ENCODE data around the gene LSAMP.
"Not testable (repeated sequence)": the region's sequence is repeated elsewhere in the genome, so short reads cannot be mapped to it uniquely, and the experiment has no call there.

The LSAMP gene

DNA sequence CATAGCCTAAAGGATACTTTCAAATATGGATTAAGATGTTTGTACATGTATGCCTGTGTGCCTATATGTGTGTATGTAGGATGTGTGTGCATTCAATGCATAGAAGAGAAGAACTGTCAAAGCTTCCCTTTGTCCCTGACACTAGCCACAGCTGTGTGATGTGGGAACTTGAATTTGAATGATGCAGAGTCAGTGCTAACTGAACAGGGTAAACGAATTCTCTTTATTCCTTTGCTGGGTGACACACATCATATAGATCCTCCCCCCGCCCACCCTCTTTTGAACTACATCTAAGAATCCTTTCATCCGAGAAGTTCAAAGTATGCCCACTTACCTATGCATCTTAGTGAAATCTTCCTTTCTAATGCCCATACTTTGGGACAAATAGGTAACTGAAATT is 593.7 kb downstream of the LSAMP start:
- TF ChIP-seq JUND (IDR thresholded peaks at IDR 0.05; ENCODE audit: low read depth) = no peak
- no peak for DNase-seq (ENCODE audit: low read depth in 1 of 2, low spot score in 1 of 2)
- in situ Hi-C loops (cut with HindIII; ENCODE audit: low pct_unique_long_range_greater_than_20kb, low sequenced_read_pairs) = no loop called here

DNA sequence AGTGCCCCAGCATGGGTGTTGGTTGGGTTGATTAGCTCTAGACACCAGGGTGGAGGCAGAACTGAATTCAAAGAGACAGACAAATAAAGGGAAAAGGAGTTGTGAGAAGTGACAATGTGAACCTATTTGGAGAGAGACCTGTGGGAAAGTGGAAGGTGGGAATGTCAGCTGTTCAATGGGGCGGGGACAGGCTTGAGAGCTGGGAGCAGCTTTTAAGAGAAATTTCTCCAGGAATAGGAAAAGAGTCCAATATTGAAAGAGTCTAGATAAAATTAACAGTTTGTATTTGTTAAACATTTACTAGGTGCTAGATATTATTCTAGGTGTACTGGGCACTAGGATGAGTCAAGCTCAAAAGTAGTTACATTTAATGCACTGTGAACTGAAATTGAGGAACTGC is 596.6 kb downstream of the LSAMP start:
- no peak for DNase-seq (ENCODE audit: low read depth in 1 of 2, low spot score in 1 of 2)
- no peak for TF ChIP-seq JUND (IDR thresholded peaks at IDR 0.05; ENCODE audit: low read depth)
- in situ Hi-C loops (cut with HindIII; ENCODE audit: low pct_unique_long_range_greater_than_20kb, low sequenced_read_pairs) = no loop called here

DNA sequence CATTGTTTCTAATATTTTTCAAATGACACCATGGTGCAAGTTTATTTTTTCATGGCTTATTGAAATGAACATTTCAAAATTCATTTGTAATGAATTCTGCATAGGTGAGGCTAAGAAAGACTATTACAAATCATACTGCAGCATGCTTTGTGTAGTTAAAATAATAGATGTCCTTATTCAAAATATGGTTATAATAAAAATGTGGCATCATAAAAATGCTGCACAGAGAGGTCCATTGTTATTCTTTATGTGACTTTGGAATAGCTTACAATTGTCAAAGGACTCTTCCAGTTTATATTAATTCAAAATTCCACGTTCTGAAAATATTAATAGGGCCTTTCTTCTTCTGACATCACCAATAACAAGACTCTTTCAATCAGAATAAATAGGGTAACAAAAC is 599.3 kb downstream of the LSAMP start:
- TF ChIP-seq JUND (IDR thresholded peaks at IDR 0.05; ENCODE audit: low read depth) = no peak
- DNase-seq (ENCODE audit: low read depth in 1 of 2, low spot score in 1 of 2) = no peak
- in situ Hi-C loops (cut with HindIII; ENCODE audit: low pct_unique_long_range_greater_than_20kb, low sequenced_read_pairs) = no loop called here

DNA sequence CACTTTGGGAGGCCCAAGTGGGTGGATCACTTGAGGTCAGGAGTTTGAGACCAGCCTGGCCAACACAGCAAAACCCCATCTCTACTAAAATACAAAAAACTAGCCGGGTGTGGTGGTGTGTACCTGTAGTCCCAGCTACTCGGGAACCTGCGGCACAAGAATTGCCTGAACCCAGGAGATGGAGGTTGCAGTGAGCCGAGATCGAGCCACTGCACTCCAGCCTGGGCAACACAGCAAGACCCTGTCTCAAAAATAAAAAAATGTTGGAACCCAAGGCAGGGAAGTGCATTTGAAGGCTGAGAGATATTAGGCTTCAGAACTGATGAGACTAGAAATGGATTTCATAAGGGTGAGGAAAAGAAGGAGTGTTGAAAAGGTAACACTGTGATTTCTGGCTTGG is 600.6 kb downstream of the LSAMP start:
- DNase-seq (ENCODE audit: low read depth in 1 of 2, low spot score in 1 of 2); in situ Hi-C loops (cut with HindIII; ENCODE audit: low pct_unique_long_range_greater_than_20kb, low sequenced_read_pairs): not testable (repeated sequence)

DNA sequence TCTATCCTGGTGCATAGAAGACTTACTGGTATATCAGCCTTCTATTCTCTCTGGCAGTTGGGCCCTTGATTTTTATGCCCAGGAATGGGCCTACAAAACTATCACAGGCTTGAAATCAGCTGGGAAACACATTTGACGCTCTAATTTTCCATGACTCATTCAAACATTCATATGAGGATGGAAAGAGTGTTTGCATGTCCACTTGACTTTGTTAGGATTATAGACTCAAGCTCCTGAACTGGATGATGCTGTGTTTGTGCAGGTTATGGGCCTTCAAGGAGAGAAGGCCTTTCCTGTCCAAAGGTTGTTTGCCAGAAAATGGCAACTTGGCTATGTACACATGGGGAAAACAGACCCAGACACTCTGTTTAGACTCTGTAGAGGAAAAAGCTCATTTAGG is 602.1 kb downstream of the LSAMP start:
- TF ChIP-seq JUND (IDR thresholded peaks at IDR 0.05; ENCODE audit: low read depth) = no peak
- in situ Hi-C loops (cut with HindIII; ENCODE audit: low pct_unique_long_range_greater_than_20kb, low sequenced_read_pairs) = no loop called here
- no peak for DNase-seq (ENCODE audit: low read depth in 1 of 2, low spot score in 1 of 2)

DNA sequence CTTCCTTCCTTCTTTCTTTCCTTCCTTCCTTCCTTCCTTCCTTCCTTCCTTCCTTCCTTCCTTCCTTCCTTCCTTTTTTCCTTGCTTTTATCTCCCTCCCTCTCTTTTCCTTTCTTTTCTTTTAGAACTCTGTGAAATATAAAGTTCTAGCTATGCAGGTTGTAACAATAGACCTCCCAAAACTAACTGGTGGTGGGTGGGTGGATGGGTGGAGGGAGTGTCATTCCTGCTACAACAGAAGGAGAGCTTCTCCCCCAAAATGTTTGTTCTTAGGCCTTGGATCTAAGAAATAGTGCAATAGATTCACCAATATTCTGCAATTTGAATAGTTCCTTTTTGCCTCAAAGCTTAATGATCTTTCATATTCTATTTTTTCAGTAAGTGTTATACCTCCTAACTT is 606.0 kb downstream of the LSAMP start:
- in situ Hi-C loops (cut with HindIII; ENCODE audit: low pct_unique_long_range_greater_than_20kb, low sequenced_read_pairs) = no loop called here
- no peak for TF ChIP-seq JUND (IDR thresholded peaks at IDR 0.05; ENCODE audit: low read depth)

DNA sequence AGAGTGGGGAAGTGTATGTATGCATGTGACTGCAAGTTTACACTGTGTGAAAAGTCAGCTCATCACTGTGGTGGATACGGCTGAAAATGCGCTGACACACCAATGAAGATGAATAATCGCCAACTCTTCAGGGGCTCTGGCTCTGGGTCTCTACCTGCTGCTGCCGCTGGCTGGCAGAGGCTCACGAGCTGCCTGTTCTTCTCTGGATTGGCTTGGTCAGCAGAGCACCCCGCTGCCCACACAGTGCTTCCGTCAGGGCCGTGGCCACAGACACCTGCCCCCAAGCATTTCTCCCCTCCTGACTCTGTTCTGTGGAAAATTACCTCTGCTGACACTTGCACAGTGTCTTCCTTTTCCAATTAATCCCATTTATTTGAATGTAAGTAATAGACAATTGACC is 606.5 kb downstream of the LSAMP start:
- in situ Hi-C loops (cut with HindIII; ENCODE audit: low pct_unique_long_range_greater_than_20kb, low sequenced_read_pairs) = no loop called here
- no peak for TF ChIP-seq JUND (IDR thresholded peaks at IDR 0.05; ENCODE audit: low read depth)
- DNase-seq (ENCODE audit: low read depth in 1 of 2, low spot score in 1 of 2) = no peak

More for the DNA sequence above, 606.0 kb downstream of the LSAMP start:
- DNase-seq (ENCODE audit: low read depth in 1 of 2, low spot score in 1 of 2) = no peak

- TF ChIP-seq JUND (IDR thresholded peaks at IDR 0.05; ENCODE audit: low read depth) = no peak
- in situ Hi-C loops (cut with HindIII; ENCODE audit: low pct_unique_long_range_greater_than_20kb, low sequenced_read_pairs) = no loop called here
- DNase-seq (ENCODE audit: low read depth in 1 of 2, low spot score in 1 of 2) = peak; percentile 12 to 29
Observed at GRCh38 chr3:115836944-115837343, 608.3 kb downstream of the LSAMP start.

DNA sequence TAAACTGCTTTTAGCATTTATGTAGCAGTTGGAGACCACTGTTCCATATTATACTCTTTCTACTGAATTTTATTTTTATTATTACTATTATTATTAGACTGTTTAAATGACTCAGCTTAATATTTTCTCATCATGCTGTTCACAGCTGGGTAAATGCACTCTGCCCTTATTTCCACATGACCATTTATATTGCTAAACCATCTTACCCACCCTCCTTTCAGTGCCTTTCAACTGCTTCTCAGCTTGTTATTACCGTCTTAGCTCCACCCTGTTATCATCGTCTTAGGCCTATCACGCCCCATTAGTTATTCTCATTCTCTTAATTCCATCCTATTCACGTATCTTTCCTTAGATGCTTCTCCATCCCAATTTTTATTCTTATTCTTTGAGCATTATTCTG is 609.3 kb downstream of the LSAMP start:
- in situ Hi-C loops (cut with HindIII; ENCODE audit: low pct_unique_long_range_greater_than_20kb, low sequenced_read_pairs) = no loop called here
- no peak for TF ChIP-seq JUND (IDR thresholded peaks at IDR 0.05; ENCODE audit: low read depth)
- no peak for DNase-seq (ENCODE audit: low read depth in 1 of 2, low spot score in 1 of 2)

DNA sequence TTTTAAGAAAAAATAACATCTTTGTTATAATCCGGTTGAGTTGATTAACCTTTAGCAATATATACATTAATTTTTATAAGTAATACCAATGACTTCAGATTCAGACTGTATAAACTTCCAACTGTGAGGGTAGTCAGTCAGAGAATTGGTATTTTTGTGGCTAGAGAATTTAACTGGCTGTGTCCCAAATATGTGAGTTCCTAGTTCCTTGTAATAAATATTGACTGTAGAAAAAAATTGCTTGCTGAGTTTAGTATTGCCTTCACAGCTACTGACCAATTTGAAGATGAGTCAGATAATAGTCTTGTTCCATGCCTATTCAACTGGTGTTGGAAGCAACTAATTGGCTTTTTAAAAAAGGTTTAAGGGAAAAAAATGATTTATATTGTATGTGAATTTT is 611.2 kb downstream of the LSAMP start:
- in situ Hi-C loops (cut with HindIII; ENCODE audit: low pct_unique_long_range_greater_than_20kb, low sequenced_read_pairs) = no loop called here
- peak in 1 of 2 experiments; percentile 18 for DNase-seq (ENCODE audit: low read depth in 1 of 2, low spot score in 1 of 2)
- no peak for TF ChIP-seq JUND (IDR thresholded peaks at IDR 0.05; ENCODE audit: low read depth)

DNA sequence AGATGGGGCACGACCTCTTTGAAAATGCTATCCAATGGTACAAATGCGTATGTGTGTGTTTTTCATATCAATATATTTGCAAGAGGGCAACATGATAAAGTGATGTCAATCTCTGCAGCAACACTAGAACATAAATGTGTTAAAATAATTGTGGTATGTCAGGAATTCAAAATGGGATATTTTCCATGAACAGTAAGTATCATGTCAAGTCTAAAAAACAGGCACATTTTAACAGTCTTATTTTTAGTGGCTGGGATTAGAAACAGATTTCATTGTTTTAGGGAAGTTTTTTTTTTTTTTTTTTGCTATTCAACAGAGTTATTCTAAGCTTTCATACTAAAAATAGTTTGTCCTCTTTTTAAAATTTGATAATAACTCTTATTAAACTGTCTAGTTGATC is 612.2 kb downstream of the LSAMP start:
- no peak for TF ChIP-seq JUND (IDR thresholded peaks at IDR 0.05; ENCODE audit: low read depth)
- DNase-seq (ENCODE audit: low read depth in 1 of 2, low spot score in 1 of 2) = no peak
- in situ Hi-C loops (cut with HindIII; ENCODE audit: low pct_unique_long_range_greater_than_20kb, low sequenced_read_pairs) = no loop called here

GRCh38 chr3:115832265-115832664 is 613.0 kb downstream of the LSAMP start:
- no peak for DNase-seq (ENCODE audit: low read depth in 1 of 2, low spot score in 1 of 2)
- no peak for TF ChIP-seq JUND (IDR thresholded peaks at IDR 0.05; ENCODE audit: low read depth)
- in situ Hi-C loops (cut with HindIII; ENCODE audit: low pct_unique_long_range_greater_than_20kb, low sequenced_read_pairs) = no loop called here

- DNase-seq (ENCODE audit: low read depth in 1 of 2, low spot score in 1 of 2) = no peak
- in situ Hi-C loops (cut with HindIII; ENCODE audit: low pct_unique_long_range_greater_than_20kb, low sequenced_read_pairs) = no loop called here
- TF ChIP-seq JUND (IDR thresholded peaks at IDR 0.05; ENCODE audit: low read depth) = no peak
Observed at GRCh38 chr3:115831864-115832263, 613.4 kb downstream of the LSAMP start.

DNA sequence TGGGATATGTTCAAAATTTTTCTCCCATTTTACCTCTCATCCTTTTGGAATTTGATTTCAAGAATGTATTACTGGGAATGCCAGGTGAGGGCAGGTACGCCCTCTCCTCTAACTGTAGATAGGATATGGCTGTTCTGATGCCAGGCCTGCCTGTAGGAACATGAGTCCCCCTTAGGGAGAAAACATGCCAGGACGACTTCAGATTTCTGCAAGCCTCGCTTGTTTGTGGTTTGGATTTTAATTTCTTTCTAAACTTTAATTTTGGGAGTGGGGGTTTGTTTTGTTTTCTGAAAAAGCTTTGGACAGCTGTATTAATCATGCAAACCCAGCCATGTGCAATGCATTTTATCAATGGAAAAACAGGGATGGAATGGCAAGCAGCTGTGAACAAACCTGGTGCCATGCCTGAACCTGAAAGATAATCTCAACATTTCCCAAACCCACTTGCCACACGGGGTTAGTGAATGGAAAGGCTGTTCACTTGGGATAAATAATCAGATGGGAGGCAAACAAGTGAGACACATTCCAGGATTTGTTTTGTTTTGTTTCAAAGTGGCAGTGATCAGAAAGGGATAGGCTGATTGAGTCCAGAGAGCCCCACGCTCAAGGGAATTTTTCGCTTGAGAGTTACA is 614.4 kb downstream of the LSAMP start:
- TF ChIP-seq JUND (IDR thresholded peaks at IDR 0.05; ENCODE audit: low read depth) = no peak
- no peak for DNase-seq (ENCODE audit: low read depth in 1 of 2, low spot score in 1 of 2)
- in situ Hi-C loops (cut with HindIII; ENCODE audit: low pct_unique_long_range_greater_than_20kb, low sequenced_read_pairs) = no loop called here

All from T47D (cell line).